PC-9 (cell line): ENCODE measurements around the gene GLRA2. TPM values are rescaled to one million over a fixed set of nuclear protein-coding genes. Genes with fewer than 3 reads are reported as not detected.

Experiments used
- BruUV-seq: library from RNA; stranded (reverse); fragments of 400-500 nt; replicated peaks from 2 replicates; lab custom pipeline; 2021; lab: Mats Ljungman, UMichigan
- CTCF ChIA-PET: fragments of 300-600 bp; sonication (Branson Sonifier 250); formaldehyde crosslinking; loops from one replicate; lab custom pipeline; 2022; ENCODE audit warnings: antibody characterized with exemption; lab: Charles Lee
- POLR2A ChIA-PET: fragments of 300-600 bp; sonication (Branson Sonifier 250); formaldehyde crosslinking; loops from one replicate; lab custom pipeline; 2022; ENCODE audit warnings: antibody characterized with exemption; ENCODE audit not compliant: unreplicated experiment; lab: Charles Lee
- DNase-seq, 2 experiments: peaks; one replicate each; pipeline versions ENCODE4 v3.0.0 to v3.0.0-alpha.2; 2015 to 2022; ENCODE audit warnings: mixed read lengths in 1 of 2
- H2AFZ ChIP-seq: fragments of 200-600 bp; sonication (generic); 2 replicates; pipeline ENCODE4 v1.8.1; 2017; ENCODE audit warnings: antibody characterized with exemption
- H3F3A ChIP-seq: fragments of 200-600 bp; sonication (generic); 2 replicates; pipeline ENCODE4 v1.8.1; 2017; ENCODE audit warnings: antibody characterized with exemption, mild to moderate bottlenecking, low read depth; ENCODE audit not compliant: insufficient read depth
- H3K27ac ChIP-seq: fragments of 200-600 bp; sonication (generic); 2 replicates; pipeline ENCODE4 v1.6.1; 2016; ENCODE audit warnings: mixed run types
- H3K27me3 ChIP-seq: fragments of 200-600 bp; sonication (generic); 2 replicates; pipeline ENCODE4 v1.6.1; 2016; ENCODE audit warnings: low read depth, mixed run types; ENCODE audit not compliant: insufficient read depth
- H3K36me3 ChIP-seq: fragments of 200-600 bp; sonication (generic); 2 replicates; pipeline ENCODE4 v1.6.1; 2016; ENCODE audit warnings: low read depth, mixed run types
- H3K4me1 ChIP-seq: fragments of 200-600 bp; sonication (generic); replicated peaks from 2 replicates; pipeline ENCODE4 v1.6.1; 2016; ENCODE audit warnings: mixed run types; ENCODE audit not compliant: insufficient read depth
- H3K4me2 ChIP-seq: fragments of 200-600 bp; sonication (generic); 2 replicates; pipeline ENCODE4 v1.6.1; 2017; ENCODE audit warnings: mixed run types
- H3K4me3 ChIP-seq: fragments of 200-600 bp; sonication (generic); 2 replicates; pipeline ENCODE4 v1.6.1; 2016; ENCODE audit warnings: mixed run types
- H3K79me2 ChIP-seq: fragments of 200-600 bp; sonication (generic); 2 replicates; pipeline ENCODE4 v1.6.1; 2017; ENCODE audit warnings: low read depth, mixed run types
- H3K9me2 ChIP-seq: fragments of 200-600 bp; sonication (generic); 2 replicates; pipeline ENCODE4 v1.8.1; 2017; ENCODE audit warnings: mild to moderate bottlenecking; ENCODE audit not compliant: insufficient read depth
- H3K9me3 ChIP-seq: fragments of 200-600 bp; sonication (generic); 2 replicates; pipeline ENCODE4 v1.8.1; 2016; ENCODE audit warnings: low read depth; ENCODE audit not compliant: insufficient read depth
- H4K20me1 ChIP-seq: fragments of 200-600 bp; sonication (generic); 2 replicates; pipeline ENCODE4 v1.8.1; 2017; ENCODE audit not compliant: insufficient read depth
- CTCF ChIP-seq: fragments of 200-600 bp; sonication (generic); conservative IDR thresholded peaks from 2 replicates; pipeline ENCODE4 v1.6.1; 2017; ENCODE audit warnings: mixed run types, antibody characterized with exemption, mild to moderate bottlenecking, moderate library complexity
- EZH2 ChIP-seq: fragments of 200-600 bp; sonication (generic); IDR thresholded peaks from 2 replicates; pipeline ENCODE4 v1.8.0; 2017; ENCODE audit warnings: antibody characterized with exemption, low read depth
- intact Hi-C: fragments of 100-400 bp; cut with micrococcal nuclease; formaldehyde crosslinking; loops from one replicate; pipeline ENCODE4 v1.10.0; 2022; ENCODE audit not compliant: unreplicated experiment
- total RNA-seq: library from RNA; stranded (reverse); gene quantifications from 2 replicates; pipeline ENCODE4 v1.2.3, GENCODE V29; 2021

Gene GLRA2
- total RNA-seq, 1 experiment from 2014 or later, result not detected

- Histone ChIP-seq H3K27ac (no peak overlapping the region), H3K36me3 (no peaks in the 10 kb centered on the region), H2AFZ (no peak overlapping the region), H4K20me1 (no peaks in the 10 kb centered on the region), H3K9me3 (no peaks in the 10 kb centered on the region), H3K4me1 (no peaks in the 10 kb centered on the region), H3K4me2 (no peak overlapping the region), H3K79me2 (no peaks in the 10 kb centered on the region), H3K27me3 (no peaks in the 10 kb centered on the region), H3K4me3 (no peak overlapping the region), H3K9me2 (no peaks in the 10 kb centered on the region), H3F3A (no peaks in the 10 kb centered on the region)
- DNase-seq, result no peak
- CTCF ChIA-PET, result no interaction called here
- no TSS peak for BruUV-seq
- intact Hi-C loops, result no loop called here
- TF ChIP-seq CTCF, result no peak
- POLR2A ChIA-PET, result no interaction called here
Measured at GRCh38 chrX:14729058-14729457, 199.7 kb downstream of the GLRA2 start.

- no TSS peak for BruUV-seq
- CTCF ChIA-PET, result no interaction called here
Measured at GRCh38 chrX:14738643-14739042, 209.3 kb downstream of the GLRA2 start.

GRCh38 chrX:14753441-14753840 is 224.1 kb downstream of the GLRA2 start:
- intact Hi-C loops, result no loop called here
- Histone ChIP-seq H4K20me1 (no peaks in the 10 kb centered on the region), H3K36me3 (no peaks in the 10 kb centered on the region), H3K4me3 (no peak overlapping the region), H3K4me1 (no peaks in the 10 kb centered on the region), H3K9me2 (no peaks in the 10 kb centered on the region), H3K79me2 (no peaks in the 10 kb centered on the region), H3F3A (no peaks in the 10 kb centered on the region), H2AFZ (no peak overlapping the region), H3K9me3 (no peaks in the 10 kb centered on the region), H3K27ac (no peak overlapping the region), H3K27me3 (no peaks in the 10 kb centered on the region), H3K4me2 (no peak overlapping the region)
- no TSS peak for BruUV-seq
- no peak for TF ChIP-seq EZH2
- no peak for TF ChIP-seq CTCF
- ChIA-PET CTCF (no interaction called here), POLR2A (no interaction called here)
- DNase-seq, result no peak

More at GRCh38 chrX:14738643-14739042, 209.3 kb downstream of the GLRA2 start:
- Histone ChIP-seq H3K4me1 (no peaks in the 10 kb centered on the region), H3K9me2 (no peaks in the 10 kb centered on the region; the same call in 1 of the 2 replicates), H3K27me3 (no peaks in the 10 kb centered on the region), H2AFZ (no peak overlapping the region), H3F3A (no peaks in the 10 kb centered on the region), H3K4me2 (no peak overlapping the region), H3K27ac (no peak overlapping the region), H3K9me3 (no peaks in the 10 kb centered on the region), H3K36me3 (no peaks in the 10 kb centered on the region), H4K20me1 (no peaks in the 10 kb centered on the region), H3K4me3 (no peak overlapping the region), H3K79me2 (no peaks in the 10 kb centered on the region)
- TF ChIP-seq CTCF (no peak), EZH2 (no peak)
- intact Hi-C loops, result no loop called here
- DNase-seq, result no peak
- POLR2A ChIA-PET, result no interaction called here
